Medulla oblongata (tissue), 1 donor: ENCODE data around the gene TMC1.
"Not testable (repeated sequence)": the region's sequence is repeated elsewhere in the genome, so short reads cannot be mapped to it uniquely, and the experiment has no call there.

Experiments used
- DNase-seq: peaks from one replicate; pipeline ENCODE4 v3.0.0-alpha.2; 2015; ENCODE audit errors: extremely low spot score

TMC1 gene

GRCh38 chr9:72526901-72527800, 5.7 kb downstream of the TMC1 start:
- DNase-seq, result peak; percentile 78

GRCh38 chr9:72527801-72528195, 6.4 kb downstream of the TMC1 start:
- DNase-seq, result no peak

GRCh38 chr9:72529531-72529930, 8.1 kb downstream of the TMC1 start:
- no peak for DNase-seq

- no peak for DNase-seq
These were observed 11.9 kb downstream of the TMC1 start for GRCh38 chr9:72533322-72533721.

- no peak for DNase-seq
These were observed 13.5 kb downstream of the TMC1 start for GRCh38 chr9:72534931-72535330.

- DNase-seq, result no peak
These were observed 15.7 kb downstream of the TMC1 start for GRCh38 chr9:72537011-72537545.

GRCh38 chr9:72537671-72538070, 16.3 kb downstream of the TMC1 start:
- no peak for DNase-seq

- no peak for DNase-seq
These were observed 17.7 kb downstream of the TMC1 start for GRCh38 chr9:72538921-72539702.

- no peak for DNase-seq
These were observed 18.5 kb downstream of the TMC1 start for GRCh38 chr9:72539824-72540347.

GRCh38 chr9:72540348-72540873, 19.0 kb downstream of the TMC1 start:
- DNase-seq, result no peak

GRCh38 chr9:72542537-72542833, 21.1 kb downstream of the TMC1 start:
- not testable (repeated sequence) for DNase-seq

GRCh38 chr9:72542917-72543316, 21.5 kb downstream of the TMC1 start:
- DNase-seq, result no peak

- DNase-seq, result no peak
These were observed 29.9 kb downstream of the TMC1 start for GRCh38 chr9:72551306-72551705.

GRCh38 chr9:72552356-72552755, 30.9 kb downstream of the TMC1 start:
- no peak for DNase-seq

GRCh38 chr9:72554221-72554641, 32.8 kb downstream of the TMC1 start:
- DNase-seq, result no peak

- no peak for DNase-seq
These were observed 36.1 kb downstream of the TMC1 start for GRCh38 chr9:72557549-72557948.

GRCh38 chr9:72560086-72560485, 38.7 kb downstream of the TMC1 start:
- no peak for DNase-seq

GRCh38 chr9:72563806-72564205, 42.4 kb downstream of the TMC1 start:
- DNase-seq, result no peak

GRCh38 chr9:72564479-72565281, 43.3 kb downstream of the TMC1 start:
- DNase-seq, result no peak

GRCh38 chr9:72565535-72565934, 44.1 kb downstream of the TMC1 start:
- no peak for DNase-seq

GRCh38 chr9:72574156-72574810, 52.9 kb downstream of the TMC1 start:
- DNase-seq, result no peak
